KMS-11 (cell line): ENCODE data around the gene ALOX5.
A peak's percentile ranks its signal among the peaks of the same experiment; 100 is the strongest.

Experiments
- H2AFZ ChIP-seq: fragments of 200-600 bp; sonication (generic); 2 replicates; pipeline ENCODE4 v1.6.1; 2016; ENCODE audit warnings: antibody characterized with exemption, mixed run types, low read depth
- H3K27ac ChIP-seq: fragments of 200-600 bp; sonication (generic); 2 replicates; pipeline ENCODE4 v1.6.1; 2016; ENCODE audit warnings: mild to moderate bottlenecking, mixed run types
- H3K27me3 ChIP-seq: fragments of 200-600 bp; sonication (generic); 2 replicates; pipeline ENCODE4 v1.6.1; 2017; ENCODE audit warnings: mild to moderate bottlenecking, low read depth, mixed run types, moderate library complexity; ENCODE audit not compliant: insufficient read depth
- H3K36me3 ChIP-seq: fragments of 200-600 bp; sonication (generic); 2 replicates; pipeline ENCODE4 v1.6.1; 2017; ENCODE audit warnings: mild to moderate bottlenecking, mixed run types; ENCODE audit not compliant: insufficient read depth
- H3K4me1 ChIP-seq: fragments of 200-600 bp; sonication (generic); 2 replicates; pipeline ENCODE4 v1.6.1; 2016; ENCODE audit warnings: mild to moderate bottlenecking, low read depth, mixed run types; ENCODE audit not compliant: poor library complexity, severe bottlenecking
- H3K4me2 ChIP-seq: fragments of 200-600 bp; sonication (generic); 2 replicates; pipeline ENCODE4 v1.7.0; 2016; ENCODE audit warnings: mild to moderate bottlenecking, mixed run types
- H3K4me3 ChIP-seq: fragments of 200-600 bp; sonication (generic); IDR thresholded peaks from 2 replicates; pipeline ENCODE4 v1.6.1; 2017; ENCODE audit warnings: low read depth, low read length, mixed read lengths; ENCODE audit not compliant: insufficient read depth
- H3K79me2 ChIP-seq: fragments of 200-600 bp; sonication (generic); 2 replicates; pipeline ENCODE4 v1.6.1; 2016; ENCODE audit warnings: low read depth, mixed run types; ENCODE audit not compliant: insufficient read depth
- H3K9ac ChIP-seq: fragments of 200-600 bp; sonication (generic); 2 replicates; pipeline ENCODE4 v1.6.1; 2016; ENCODE audit warnings: mild to moderate bottlenecking, mixed run types
- H4K20me1 ChIP-seq: fragments of 200-600 bp; sonication (generic); 2 replicates; pipeline ENCODE4 v1.6.1; 2016; ENCODE audit warnings: mild to moderate bottlenecking, mixed run types; ENCODE audit not compliant: insufficient read depth
- TF ChIP-seq, protein P1 (sequence below): fragments of 200-600 bp; sonication (generic); conservative IDR thresholded peaks from 2 replicates; pipeline ENCODE4 v1.6.1; 2017; ENCODE audit warnings: low read depth, mild to moderate bottlenecking, antibody characterized with exemption, low read length, moderate library complexity, mixed read lengths

ALOX5 gene

DNA sequence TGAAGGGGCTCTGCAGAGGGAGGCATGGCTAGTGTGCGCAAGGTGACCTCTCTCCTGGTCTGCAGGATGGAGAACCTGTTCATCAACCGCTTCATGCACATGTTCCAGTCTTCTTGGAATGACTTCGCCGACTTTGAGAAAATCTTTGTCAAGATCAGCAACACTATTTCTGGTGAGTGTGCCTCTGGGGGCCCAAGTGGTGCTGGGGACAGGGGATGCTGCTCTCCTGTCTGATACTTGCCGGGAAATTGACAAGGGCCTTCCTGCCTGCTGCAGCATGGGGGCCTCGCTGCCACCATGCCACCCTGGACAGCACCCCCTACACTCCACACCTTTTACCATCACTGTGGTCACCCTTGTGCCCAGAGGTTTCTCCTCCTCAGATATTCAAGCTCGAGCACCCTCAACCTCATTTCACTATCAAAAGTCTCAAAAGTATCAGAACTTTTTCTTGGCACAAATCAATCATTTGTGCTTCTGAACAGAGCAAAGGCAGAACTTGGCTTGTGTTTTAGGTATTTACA is 50.0 kb downstream of the ALOX5 start:
- Histone ChIP-seq H3K36me3 (no peaks in the 10 kb centered on the region), H3K79me2 (no peaks in the 10 kb centered on the region), H3K27me3 (no peaks in the 10 kb centered on the region), H3K27ac (no peak overlapping the region), H4K20me1 (no peaks in the 10 kb centered on the region), H3K9ac (no peak overlapping the region), H2AFZ (no peak overlapping the region), H3K4me1 (peaks cover 55% of the 10 kb centered on the region), H3K4me2 (no peak overlapping the region), H3K4me3 (no peak overlapping the region)
- TF ChIP-seq, protein P1, sequence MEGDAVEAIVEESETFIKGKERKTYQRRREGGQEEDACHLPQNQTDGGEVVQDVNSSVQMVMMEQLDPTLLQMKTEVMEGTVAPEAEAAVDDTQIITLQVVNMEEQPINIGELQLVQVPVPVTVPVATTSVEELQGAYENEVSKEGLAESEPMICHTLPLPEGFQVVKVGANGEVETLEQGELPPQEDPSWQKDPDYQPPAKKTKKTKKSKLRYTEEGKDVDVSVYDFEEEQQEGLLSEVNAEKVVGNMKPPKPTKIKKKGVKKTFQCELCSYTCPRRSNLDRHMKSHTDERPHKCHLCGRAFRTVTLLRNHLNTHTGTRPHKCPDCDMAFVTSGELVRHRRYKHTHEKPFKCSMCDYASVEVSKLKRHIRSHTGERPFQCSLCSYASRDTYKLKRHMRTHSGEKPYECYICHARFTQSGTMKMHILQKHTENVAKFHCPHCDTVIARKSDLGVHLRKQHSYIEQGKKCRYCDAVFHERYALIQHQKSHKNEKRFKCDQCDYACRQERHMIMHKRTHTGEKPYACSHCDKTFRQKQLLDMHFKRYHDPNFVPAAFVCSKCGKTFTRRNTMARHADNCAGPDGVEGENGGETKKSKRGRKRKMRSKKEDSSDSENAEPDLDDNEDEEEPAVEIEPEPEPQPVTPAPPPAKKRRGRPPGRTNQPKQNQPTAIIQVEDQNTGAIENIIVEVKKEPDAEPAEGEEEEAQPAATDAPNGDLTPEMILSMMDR, result no peak

DNA sequence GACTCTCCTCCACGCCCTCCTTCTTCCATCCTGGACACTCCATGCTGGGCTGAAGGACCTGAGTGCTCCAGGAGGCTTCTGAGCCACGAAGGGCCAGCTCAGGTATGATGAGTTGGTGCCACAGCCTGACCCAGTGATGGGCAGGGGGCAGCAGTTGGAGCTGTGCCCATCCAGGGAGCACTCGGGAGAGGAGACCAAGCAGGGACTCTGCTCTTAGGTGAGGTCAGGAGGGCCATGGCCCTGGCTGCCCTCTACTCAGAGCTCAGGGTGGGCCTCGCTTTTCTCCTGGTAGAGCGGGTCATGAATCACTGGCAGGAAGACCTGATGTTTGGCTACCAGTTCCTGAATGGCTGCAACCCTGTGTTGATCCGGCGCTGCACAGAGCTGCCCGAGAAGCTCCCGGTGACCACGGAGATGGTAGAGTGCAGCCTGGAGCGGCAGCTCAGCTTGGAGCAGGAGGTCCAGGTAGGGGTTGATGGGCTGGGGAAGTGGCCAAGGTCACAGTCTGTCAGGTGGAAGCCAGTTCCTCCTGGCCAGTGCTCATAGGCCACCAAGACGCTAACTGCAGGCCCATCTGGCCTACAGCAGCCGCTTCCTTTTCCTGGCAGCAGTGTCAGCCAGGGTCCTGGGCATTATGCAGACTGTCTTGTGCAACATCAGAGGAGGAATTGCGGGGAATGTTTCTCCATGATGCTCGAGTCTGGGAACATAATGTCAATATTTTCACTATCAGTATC is 50.8 kb downstream of the ALOX5 start:
- Histone ChIP-seq H3K27ac (no peak overlapping the region), H3K4me3 (no peak overlapping the region), H3K4me2 (no peak overlapping the region), H3K36me3 (no peaks in the 10 kb centered on the region), H3K9ac (no peak overlapping the region), H3K27me3 (no peaks in the 10 kb centered on the region), H3K79me2 (no peaks in the 10 kb centered on the region), H2AFZ (no peak overlapping the region), H3K4me1 (peaks cover 63% of the 10 kb centered on the region), H4K20me1 (no peaks in the 10 kb centered on the region)
- TF ChIP-seq, protein P1, result no peak

DNA sequence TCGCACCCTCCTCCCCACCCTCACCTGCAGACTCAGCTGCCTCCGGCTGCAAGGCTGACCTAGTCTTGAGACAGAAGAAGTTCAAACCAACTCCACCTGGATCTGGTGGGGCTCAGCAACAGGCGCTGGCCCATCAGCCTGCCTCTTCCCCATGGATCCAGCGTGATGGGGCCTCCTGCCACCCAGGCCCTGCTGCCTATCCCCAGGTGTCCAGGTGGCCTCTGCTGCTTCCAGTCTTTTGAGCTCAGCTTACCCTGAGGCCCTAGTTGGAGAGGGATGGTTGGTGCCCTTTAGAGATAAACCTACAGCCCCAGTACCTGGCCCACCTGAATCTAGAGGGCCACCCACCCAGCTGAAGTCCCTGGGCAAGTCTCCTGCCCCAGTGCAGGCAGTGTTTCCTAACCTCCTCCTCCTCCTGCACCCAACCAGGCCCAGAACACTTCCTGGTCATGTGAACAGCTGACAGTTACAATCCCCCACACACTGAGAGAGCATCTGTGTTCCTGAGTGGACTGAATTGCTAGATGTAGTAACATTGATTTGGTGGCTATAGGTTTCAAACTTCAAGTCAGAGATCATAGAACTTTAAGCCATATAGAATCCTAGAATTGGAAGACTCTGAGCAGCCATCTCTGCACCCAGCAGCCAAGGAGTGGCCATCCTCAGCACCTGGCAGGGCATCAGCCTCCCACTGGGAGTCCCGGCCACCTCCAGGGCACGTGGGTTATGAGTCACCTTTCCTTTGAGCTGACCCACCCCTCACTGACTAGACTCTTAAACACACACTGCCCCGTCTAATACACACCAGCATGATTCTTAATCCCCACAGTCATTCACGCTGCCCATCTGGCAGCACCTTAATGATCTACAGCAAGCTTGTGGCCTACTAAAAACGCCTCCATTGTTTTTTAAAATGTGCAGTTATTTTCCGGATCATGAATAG is 51.9 kb downstream of the ALOX5 start:
- H3K4me1 ChIP-seq, result peaks cover 69% of the 10 kb centered on the region
- H3K27me3 ChIP-seq, result no peaks in the 10 kb centered on the region
- H2AFZ ChIP-seq, result no peak overlapping the region
- no peaks in the 10 kb centered on the region for H4K20me1 ChIP-seq
- H3K4me3 ChIP-seq, result no peak overlapping the region
- H3K79me2 ChIP-seq, result no peaks in the 10 kb centered on the region
- H3K4me2 ChIP-seq, result peak overlapping the region; percentile 10; the same call in 1 of the 2 replicates
- TF ChIP-seq, protein P1, result no peak
- no peak overlapping the region for H3K27ac ChIP-seq
- H3K36me3 ChIP-seq, result no peaks in the 10 kb centered on the region
- no peak overlapping the region for H3K9ac ChIP-seq

DNA sequence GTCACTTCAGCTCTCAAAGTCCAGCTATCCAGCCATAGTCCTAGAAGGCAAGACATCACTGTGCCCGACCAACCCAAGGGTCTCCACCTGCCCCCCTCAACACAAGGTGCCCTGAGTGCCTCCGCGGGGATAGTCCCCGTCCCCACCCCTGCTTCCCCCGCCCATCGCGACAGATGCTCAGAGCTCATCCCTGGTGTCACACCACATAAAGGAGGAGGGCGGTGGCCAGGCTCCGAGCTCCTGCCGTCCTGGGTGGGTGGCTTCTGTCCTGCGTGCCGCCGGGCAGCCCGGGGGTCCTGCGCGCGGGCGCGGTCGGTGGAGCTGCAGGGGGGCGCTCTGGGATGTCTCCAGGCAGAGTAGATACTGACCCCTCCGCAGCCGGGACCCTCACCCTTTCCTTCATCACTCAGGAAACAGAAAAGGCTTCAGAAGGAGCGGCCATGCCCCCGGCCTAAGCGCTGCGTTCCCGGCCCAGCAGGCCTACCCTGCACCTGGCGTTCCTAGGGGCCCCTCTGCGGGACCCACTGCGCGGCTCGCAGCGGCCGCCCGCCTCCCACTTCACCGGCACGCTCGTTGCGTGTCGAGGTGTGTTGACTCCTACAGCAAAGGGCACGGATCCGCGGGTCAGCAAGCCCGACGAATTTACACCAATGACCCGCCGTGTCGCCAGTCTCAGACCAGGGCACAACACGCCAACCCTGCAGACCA is 53.4 kb downstream of the ALOX5 start:
- H3K4me3 ChIP-seq, result no peak overlapping the region
- no peak overlapping the region for H3K4me2 ChIP-seq
- no peak overlapping the region for H3K27ac ChIP-seq

More for the DNA sequence above, 53.4 kb downstream of the ALOX5 start:
- no peaks in the 10 kb centered on the region for H4K20me1 ChIP-seq
- TF ChIP-seq, protein P1, result no peak
- H3K27me3 ChIP-seq, result no peaks in the 10 kb centered on the region
- H2AFZ ChIP-seq, result no peak overlapping the region
- no peak overlapping the region for H3K9ac ChIP-seq
- H3K36me3 ChIP-seq, result no peaks in the 10 kb centered on the region
- peaks cover 67% of the 10 kb centered on the region for H3K4me1 ChIP-seq
- no peaks in the 10 kb centered on the region for H3K79me2 ChIP-seq
